ENCODE measurements around the gene TSPEAR. TPM values are rescaled to one million over a fixed set of nuclear protein-coding genes. Genes with fewer than 3 reads are reported as not detected.

The TSPEAR gene
- total and polyA plus RNA-seq, 2 of the 13 experiments (the other 11 are each of a cell fraction or from before 2014, with no cell fraction given), result 0.07 to 0.32 TPM

DNA sequence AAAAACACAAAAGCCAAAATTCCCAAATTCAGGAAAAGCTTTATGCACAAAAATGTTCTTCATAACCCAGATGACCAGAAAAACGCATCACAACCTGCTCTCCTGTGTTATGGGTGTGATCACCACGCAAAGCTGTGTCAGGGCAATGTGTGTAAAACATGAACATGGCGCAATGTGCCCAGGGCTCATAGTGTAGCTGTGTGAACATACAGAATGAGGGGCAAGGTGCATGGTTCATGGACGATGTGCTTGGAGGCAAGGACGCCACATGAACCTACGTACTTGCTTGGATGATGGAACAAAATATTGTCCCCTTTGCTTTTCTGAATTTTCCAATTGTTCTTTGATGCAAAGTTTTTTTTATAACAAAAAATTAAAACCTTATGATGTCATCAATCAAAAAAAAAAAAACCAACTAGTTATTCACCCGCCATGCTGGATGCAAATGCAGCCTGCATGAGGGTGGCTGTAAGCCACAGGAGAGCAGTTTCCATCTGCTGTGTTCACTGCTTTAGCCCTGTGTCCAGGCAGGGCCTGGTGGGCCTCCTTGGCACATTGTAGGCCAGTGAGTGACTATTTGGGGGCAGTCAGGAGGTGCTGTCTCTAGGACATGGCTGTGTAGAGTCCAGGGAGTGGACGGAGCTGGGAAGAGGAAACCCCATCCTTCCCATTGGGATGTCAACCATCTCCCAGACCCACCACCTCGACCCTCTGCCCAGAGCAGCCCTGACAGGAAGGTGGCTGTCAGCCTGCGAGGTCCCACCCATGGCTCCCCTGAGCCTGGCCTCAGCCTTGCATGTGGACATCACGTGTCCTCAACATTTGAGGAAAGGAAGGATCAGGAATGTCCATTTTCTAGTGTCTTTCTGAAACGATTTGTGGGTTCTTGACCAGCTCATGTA is 185.0 kb downstream of the TSPEAR start (continued):
- TF ChIP-seq, protein P1, sequence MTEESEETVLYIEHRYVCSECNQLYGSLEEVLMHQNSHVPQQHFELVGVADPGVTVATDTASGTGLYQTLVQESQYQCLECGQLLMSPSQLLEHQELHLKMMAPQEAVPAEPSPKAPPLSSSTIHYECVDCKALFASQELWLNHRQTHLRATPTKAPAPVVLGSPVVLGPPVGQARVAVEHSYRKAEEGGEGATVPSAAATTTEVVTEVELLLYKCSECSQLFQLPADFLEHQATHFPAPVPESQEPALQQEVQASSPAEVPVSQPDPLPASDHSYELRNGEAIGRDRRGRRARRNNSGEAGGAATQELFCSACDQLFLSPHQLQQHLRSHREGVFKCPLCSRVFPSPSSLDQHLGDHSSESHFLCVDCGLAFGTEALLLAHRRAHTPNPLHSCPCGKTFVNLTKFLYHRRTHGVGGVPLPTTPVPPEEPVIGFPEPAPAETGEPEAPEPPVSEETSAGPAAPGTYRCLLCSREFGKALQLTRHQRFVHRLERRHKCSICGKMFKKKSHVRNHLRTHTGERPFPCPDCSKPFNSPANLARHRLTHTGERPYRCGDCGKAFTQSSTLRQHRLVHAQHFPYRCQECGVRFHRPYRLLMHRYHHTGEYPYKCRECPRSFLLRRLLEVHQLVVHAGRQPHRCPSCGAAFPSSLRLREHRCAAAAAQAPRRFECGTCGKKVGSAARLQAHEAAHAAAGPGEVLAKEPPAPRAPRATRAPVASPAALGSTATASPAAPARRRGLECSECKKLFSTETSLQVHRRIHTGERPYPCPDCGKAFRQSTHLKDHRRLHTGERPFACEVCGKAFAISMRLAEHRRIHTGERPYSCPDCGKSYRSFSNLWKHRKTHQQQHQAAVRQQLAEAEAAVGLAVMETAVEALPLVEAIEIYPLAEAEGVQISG (CRISPR knock-in tag; IDR thresholded peaks at IDR 0.05), result 0 out of 2 replicates have a peak, but pooled peaks have one; percentile 10
- TF ChIP-seq ZNF501 (CRISPR knock-in tag; IDR thresholded peaks at IDR 0.05), result no peak
- no peak for TF ChIP-seq THAP8 (CRISPR knock-in tag; IDR thresholded peaks at IDR 0.05; ENCODE audit: borderline replicate concordance)
- no peak for TF ChIP-seq FOSL1 (CRISPR knock-in tag; IDR thresholded peaks at IDR 0.05; ENCODE audit: borderline replicate concordance)
- TF ChIP-seq ZBTB8A (CRISPR knock-in tag; IDR thresholded peaks at IDR 0.05; ENCODE audit: borderline replicate concordance, low read depth), result no peak
- TF ChIP-seq NCOA2 (CRISPR knock-in tag; IDR thresholded peaks at IDR 0.05), result no peak
- no peak for TF ChIP-seq ZNF563 (CRISPR knock-in tag; IDR thresholded peaks at IDR 0.05)
- no peak for TF ChIP-seq E2F2 (CRISPR knock-in tag; IDR thresholded peaks at IDR 0.05; ENCODE audit: borderline replicate concordance)
